ENCODE results near the gene NAT8L.
"Not testable (repeated sequence)": the region's sequence is repeated elsewhere in the genome, so short reads cannot be mapped to it uniquely, and the experiment has no call there.

The NAT8L gene, protein sequence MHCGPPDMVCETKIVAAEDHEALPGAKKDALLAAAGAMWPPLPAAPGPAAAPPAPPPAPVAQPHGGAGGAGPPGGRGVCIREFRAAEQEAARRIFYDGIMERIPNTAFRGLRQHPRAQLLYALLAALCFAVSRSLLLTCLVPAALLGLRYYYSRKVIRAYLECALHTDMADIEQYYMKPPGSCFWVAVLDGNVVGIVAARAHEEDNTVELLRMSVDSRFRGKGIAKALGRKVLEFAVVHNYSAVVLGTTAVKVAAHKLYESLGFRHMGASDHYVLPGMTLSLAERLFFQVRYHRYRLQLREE

DNA sequence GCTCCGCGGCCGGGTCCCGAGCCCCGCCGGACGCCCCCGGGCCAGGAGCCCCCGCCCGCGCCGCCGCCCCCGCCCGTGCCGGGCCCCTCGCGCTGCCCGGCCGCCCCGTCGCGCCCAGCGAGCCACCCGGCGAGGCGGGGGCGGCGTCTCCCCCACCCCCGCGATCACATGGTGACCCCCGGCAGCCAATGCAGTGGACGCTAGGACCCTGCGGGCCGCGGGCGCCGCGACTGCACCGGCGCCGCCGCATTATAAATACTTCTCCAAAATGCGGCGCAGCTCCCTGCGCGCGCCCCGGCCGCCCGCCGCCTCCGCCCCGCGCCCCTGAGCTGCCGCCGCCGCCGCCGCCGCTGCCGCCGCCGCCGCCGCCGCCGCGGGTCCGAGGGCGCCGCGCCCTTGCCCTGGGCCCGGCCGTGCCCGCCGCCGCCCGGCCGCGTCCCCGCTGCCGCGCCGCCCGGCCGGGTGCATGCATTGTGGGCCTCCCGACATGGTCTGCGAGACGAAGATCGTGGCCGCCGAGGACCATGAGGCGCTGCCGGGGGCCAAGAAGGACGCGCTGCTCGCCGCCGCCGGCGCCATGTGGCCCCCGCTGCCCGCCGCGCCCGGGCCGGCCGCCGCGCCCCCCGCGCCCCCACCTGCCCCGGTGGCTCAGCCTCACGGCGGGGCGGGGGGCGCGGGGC, at the start of gene NAT8L:
Gene NAT8L (plus strand): TSS at position 282 of the 680 bp plus-strand sequence. CDS start 185 bp downstream, at position 467.
- peak; percentile 72 for DNase-seq (ENCODE audit: low spot score)

GRCh38 chr4:2009651-2010233, 49.4 kb upstream of the NAT8L start:
- DNase-seq (ENCODE audit: low spot score): peak; percentile 55

GRCh38 chr4:2011583-2011982, 47.5 kb upstream of the NAT8L start:
- no peak for DNase-seq (ENCODE audit: low spot score)

DNA sequence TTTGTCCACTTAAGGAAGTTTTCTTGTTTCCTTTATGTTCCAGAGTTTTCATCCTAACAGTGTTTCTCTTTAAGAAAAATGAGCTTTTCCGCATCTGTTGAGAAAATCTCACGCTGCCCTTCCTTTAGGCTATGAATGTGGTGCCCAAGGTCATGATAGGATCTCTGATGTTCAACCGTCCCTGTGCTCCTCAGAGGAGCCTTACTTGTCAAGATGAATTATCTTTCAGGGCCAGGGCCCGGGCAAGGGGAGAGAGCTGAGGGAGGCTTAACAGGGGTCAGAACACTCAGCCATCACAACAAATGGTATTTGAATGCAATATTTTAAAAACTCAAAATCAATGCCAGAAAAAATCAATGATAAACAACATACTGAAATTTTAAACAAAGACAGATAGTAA, 44.1 kb upstream of the NAT8L start:
- no peak for DNase-seq (ENCODE audit: low spot score)

- not testable (repeated sequence) for DNase-seq (ENCODE audit: low spot score)
These were observed 37.6 kb upstream of the NAT8L start for GRCh38 chr4:2021358-2022018.

DNA sequence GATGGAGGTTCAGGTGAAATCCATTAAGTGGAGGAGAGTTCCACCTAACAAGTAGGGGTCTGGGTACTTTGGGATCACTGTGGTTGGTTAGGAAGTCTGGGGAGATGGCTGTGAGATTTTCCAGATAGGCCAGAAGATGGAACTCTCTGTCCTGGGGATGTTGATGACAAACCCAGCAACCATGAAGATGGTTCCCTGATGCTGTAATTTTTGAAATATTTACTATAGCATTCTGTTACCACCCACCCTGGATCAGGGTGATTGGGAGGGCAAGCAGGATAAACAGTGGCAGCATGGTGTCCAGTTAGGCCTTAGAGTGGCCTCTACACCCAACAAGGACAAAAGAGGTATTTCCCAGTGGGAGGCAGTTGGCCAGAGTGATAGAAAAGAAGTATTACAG, 34.4 kb upstream of the NAT8L start:
- DNase-seq (ENCODE audit: low spot score): no peak

- no peak for DNase-seq (ENCODE audit: low spot score)
These were observed 33.3 kb upstream of the NAT8L start for GRCh38 chr4:2025817-2026216.

DNA sequence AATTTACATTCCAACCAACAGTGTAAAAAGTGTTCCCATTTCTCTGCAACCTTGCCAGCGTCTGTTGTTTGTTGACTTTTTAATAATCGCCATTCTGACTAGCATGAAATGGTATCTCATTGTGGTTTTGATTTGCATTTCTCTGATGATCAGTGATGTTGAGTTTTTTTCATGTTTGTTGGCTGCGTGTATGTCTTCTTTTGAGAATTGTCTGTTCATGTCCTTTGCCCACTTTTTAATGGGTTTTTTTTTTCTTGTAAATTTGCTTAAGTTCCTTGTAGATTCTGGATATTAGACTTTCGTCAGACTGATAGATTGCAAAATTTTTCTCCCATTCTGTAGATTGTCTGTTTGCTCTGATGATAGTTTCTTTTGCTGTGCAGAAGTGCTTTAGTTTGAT, 32.0 kb upstream of the NAT8L start:
- DNase-seq (ENCODE audit: low spot score): not testable (repeated sequence)

- not testable (repeated sequence) for DNase-seq (ENCODE audit: low spot score)
These were observed 28.0 kb upstream of the NAT8L start for GRCh38 chr4:2031161-2031560.

- DNase-seq (ENCODE audit: low spot score): no peak
These were observed 22.8 kb upstream of the NAT8L start for GRCh38 chr4:2036327-2036726.

GRCh38 chr4:2036866-2037265, 22.3 kb upstream of the NAT8L start:
- no peak for DNase-seq (ENCODE audit: low spot score)

DNA sequence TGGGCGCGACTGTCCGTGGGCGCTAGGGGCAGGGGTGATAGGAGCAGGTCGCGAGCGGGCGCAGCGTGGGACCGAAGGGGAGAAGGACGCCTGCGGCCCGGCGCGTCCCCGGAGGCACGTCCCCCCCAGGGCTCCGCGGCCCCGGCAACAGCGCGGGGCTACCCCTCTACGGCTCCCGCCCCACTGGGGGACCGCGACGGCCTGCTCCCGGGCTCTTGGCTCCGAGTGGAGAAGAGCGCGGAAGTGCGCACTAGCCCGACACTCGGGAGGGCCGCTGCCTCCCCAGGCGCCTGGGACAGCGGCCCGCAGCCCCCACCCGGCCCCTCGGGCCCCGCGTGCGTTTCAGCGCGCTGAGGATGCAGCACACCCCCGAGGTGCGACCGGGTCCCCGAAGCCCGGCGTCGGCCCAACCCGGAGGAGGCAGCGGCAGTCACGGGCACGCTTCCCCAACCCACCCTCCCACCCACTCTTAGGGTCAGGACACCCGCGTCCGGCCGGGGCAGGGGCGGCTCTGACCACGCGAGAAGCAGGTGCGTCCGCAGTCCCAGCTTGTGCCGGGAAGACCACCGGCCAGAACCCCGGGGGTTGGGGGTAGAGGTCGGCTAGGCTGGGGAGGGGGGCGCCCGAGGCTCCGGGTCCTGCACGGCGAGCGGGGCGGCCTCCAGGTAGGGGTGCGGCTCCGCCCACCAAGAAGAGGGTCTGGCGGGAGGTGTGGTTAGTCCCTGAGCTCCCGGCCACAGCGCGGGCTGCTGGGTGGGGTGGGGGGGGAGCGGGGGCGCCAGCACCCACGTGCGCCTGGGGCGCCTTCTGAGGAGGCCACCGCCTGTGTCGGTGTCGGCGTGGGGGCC, 18.5 kb upstream of the NAT8L start:
- no peak for DNase-seq (ENCODE audit: low spot score)

GRCh38 chr4:2041239-2042130, 17.6 kb upstream of the NAT8L start:
- DNase-seq (ENCODE audit: low spot score): peak; percentile 74

DNA sequence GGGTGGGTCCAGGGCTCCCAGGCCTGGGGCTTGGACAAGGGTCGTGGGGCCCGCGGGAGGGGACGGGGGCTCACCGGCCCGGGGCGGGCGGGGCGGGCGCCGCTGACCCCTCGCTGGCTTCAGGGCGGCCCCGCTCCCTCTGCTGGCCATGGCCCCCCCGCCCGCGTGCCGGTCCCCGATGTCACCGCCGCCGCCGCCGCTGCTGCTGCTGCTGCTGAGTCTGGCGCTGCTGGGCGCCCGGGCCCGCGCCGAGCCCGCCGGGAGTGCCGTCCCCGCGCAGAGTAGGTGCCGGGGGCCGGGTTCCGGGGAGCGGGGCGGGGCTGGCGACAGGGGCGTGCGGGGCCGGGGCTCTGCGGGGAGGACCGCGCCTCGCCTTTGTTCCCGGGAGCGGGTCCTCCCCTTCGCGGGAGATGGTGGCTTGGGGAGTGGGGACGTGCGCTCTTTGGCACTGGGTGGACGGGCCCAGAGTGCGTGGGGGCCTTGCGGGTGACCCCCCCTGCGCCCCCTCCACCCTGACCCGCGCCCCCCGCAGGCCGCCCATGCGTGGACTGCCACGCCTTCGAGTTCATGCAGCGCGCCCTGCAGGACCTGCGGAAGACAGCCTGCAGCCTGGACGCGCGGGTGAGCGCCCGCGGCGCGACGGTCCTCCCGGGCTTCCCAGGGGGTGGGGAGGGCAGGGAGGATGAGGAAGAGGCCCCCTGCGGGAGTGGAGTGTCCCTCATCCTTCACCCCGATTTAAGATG, 16.8 kb upstream of the NAT8L start:
- no peak for DNase-seq (ENCODE audit: low spot score)

GRCh38 chr4:2042947-2043395, 16.2 kb upstream of the NAT8L start:
- no peak for DNase-seq (ENCODE audit: low spot score)

GRCh38 chr4:2043396-2044118, 15.6 kb upstream of the NAT8L start:
- DNase-seq (ENCODE audit: low spot score): no peak

DNA sequence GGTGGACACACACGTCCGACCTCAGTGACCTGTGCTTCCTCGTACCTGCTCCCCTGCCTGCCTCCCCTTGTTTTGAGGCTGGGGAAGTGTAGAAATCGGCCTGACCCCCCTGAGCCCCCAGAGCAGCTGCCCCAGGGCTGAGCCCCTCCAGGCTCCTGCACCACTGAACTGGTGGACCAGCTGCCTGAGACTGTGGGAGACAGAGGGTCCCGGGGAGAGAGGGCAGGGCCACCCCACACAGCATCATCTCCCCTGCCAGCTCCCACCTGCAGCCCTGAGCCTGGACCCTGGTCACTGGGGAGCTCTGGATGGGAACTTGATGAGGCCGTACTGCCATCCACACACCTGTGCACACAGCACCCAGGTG, 15.0 kb upstream of the NAT8L start:
- DNase-seq (ENCODE audit: low spot score): no peak

GRCh38 chr4:2044542-2045517, 14.3 kb upstream of the NAT8L start:
- no peak for DNase-seq (ENCODE audit: low spot score)
